ENCODE results near the gene EXOC3. TPM values are rescaled to one million over a fixed set of nuclear protein-coding genes. Genes with fewer than 3 reads are reported as not detected.

Gene EXOC3
- total RNA-seq, 1 donor from 2014 or later, result 67.3 TPM

GRCh38 chr5:464446-464842 is 21.5 kb downstream of the EXOC3 start:
- DNase-seq (ENCODE audit: low spot score, unreplicated experiment), result no peak
- H3K36me3 Mint-ChIP-seq (ENCODE audit: insufficient read depth), result peaks cover 19% of the 10 kb centered on the region
- H3K27ac Mint-ChIP-seq, result no peak overlapping the region
- H3K27me3 Mint-ChIP-seq, result no peaks in the 10 kb centered on the region
- no peak for TF ChIP-seq CTCF (IDR thresholded peaks at IDR 0.05; ENCODE audit: unreplicated experiment)
- H3K9me3 Mint-ChIP-seq (ENCODE audit: low read depth), result no peaks in the 10 kb centered on the region
- no peaks in the 10 kb centered on the region for H3K4me1 Mint-ChIP-seq (ENCODE audit: low read depth)
- H3K4me3 Mint-ChIP-seq (ENCODE audit: low read depth), result no peak overlapping the region

GRCh38 chr5:464843-465590 is 22.0 kb downstream of the EXOC3 start:
- no peak overlapping the region for H3K27ac Mint-ChIP-seq
- DNase-seq (ENCODE audit: low spot score, unreplicated experiment), result no peak
- no peak for TF ChIP-seq CTCF (IDR thresholded peaks at IDR 0.05; ENCODE audit: unreplicated experiment)

GRCh38 chr5:465591-466403 is 22.8 kb downstream of the EXOC3 start:
- Mint-ChIP-seq H3K4me1 (ENCODE audit: low read depth) (no peaks in the 10 kb centered on the region), H3K36me3 (ENCODE audit: insufficient read depth) (peaks cover 12% of the 10 kb centered on the region), H3K27ac (no peak overlapping the region), H3K27me3 (no peaks in the 10 kb centered on the region), H3K9me3 (ENCODE audit: low read depth) (no peaks in the 10 kb centered on the region), H3K4me3 (ENCODE audit: low read depth) (no peak overlapping the region)
- no peak for DNase-seq (ENCODE audit: low spot score, unreplicated experiment)
- TF ChIP-seq CTCF (IDR thresholded peaks at IDR 0.05; ENCODE audit: unreplicated experiment), result no peak

More at GRCh38 chr5:464843-465590, 22.0 kb downstream of the EXOC3 start:
- H3K36me3 Mint-ChIP-seq (ENCODE audit: insufficient read depth), result peaks cover 15% of the 10 kb centered on the region
- H3K4me1 Mint-ChIP-seq (ENCODE audit: low read depth), result no peaks in the 10 kb centered on the region
- H3K27me3 Mint-ChIP-seq, result no peaks in the 10 kb centered on the region
- no peak overlapping the region for H3K4me3 Mint-ChIP-seq (ENCODE audit: low read depth)
- H3K9me3 Mint-ChIP-seq (ENCODE audit: low read depth), result no peaks in the 10 kb centered on the region

- Mint-ChIP-seq H3K9me3 (ENCODE audit: low read depth) (no peaks in the 10 kb centered on the region), H3K27me3 (no peaks in the 10 kb centered on the region), H3K4me3 (ENCODE audit: low read depth) (no peak overlapping the region), H3K36me3 (ENCODE audit: insufficient read depth) (peaks cover 10% of the 10 kb centered on the region), H3K27ac (no peak overlapping the region), H3K4me1 (ENCODE audit: low read depth) (peaks cover 4% of the 10 kb centered on the region)
- no peak for DNase-seq (ENCODE audit: low spot score, unreplicated experiment)
- no peak for TF ChIP-seq CTCF (IDR thresholded peaks at IDR 0.05; ENCODE audit: unreplicated experiment)
These were observed 23.8 kb downstream of the EXOC3 start for GRCh38 chr5:466661-467310.

GRCh38 chr5:468401-468800 is 25.4 kb downstream of the EXOC3 start:
- DNase-seq (ENCODE audit: low spot score, unreplicated experiment), result no peak
- no peak for TF ChIP-seq CTCF (IDR thresholded peaks at IDR 0.05; ENCODE audit: unreplicated experiment)
- H3K27me3 Mint-ChIP-seq, result no peaks in the 10 kb centered on the region
- H3K27ac Mint-ChIP-seq, result no peak overlapping the region
- H3K36me3 Mint-ChIP-seq (ENCODE audit: insufficient read depth), result peaks cover 5% of the 10 kb centered on the region
- no peaks in the 10 kb centered on the region for H3K9me3 Mint-ChIP-seq (ENCODE audit: low read depth)
- no peak overlapping the region for H3K4me3 Mint-ChIP-seq (ENCODE audit: low read depth)
- peaks cover 6% of the 10 kb centered on the region for H3K4me1 Mint-ChIP-seq (ENCODE audit: low read depth)

All from progenitor cell of endocrine pancreas (in vitro differentiated cells).